Thyroid gland (tissue), 4 donors: Measurements from ENCODE around the gene MAGI1. TPM values are rescaled to one million over a fixed set of nuclear protein-coding genes. Genes with fewer than 3 reads are reported as not detected.

Experiments
- DNase-seq, 2 donors: peaks; one replicate each; pipeline ENCODE4 v3.0.0-alpha.2; 2019
- H3K27ac ChIP-seq, 3 donors: fragments of 200-600 bp; sonication (generic); 1 replicate in 2 of 3; 2 replicates in 1 of 3; pipeline ENCODE4 v1.5.1; 2016 to 2019; ENCODE audit warnings: mild to moderate bottlenecking in 1 of 3, moderate library complexity in 1 of 3
- H3K27me3 ChIP-seq: fragments of 200-600 bp; sonication (generic); one replicate; pipeline ENCODE4 v1.5.1; 2019
- H3K36me3 ChIP-seq, 2 donors: fragments of 200-600 bp; sonication (generic); one replicate each; pipeline ENCODE4 v1.5.1; 2016 to 2019
- H3K4me1 ChIP-seq, 2 donors: fragments of 200-600 bp; sonication (generic); one replicate each; pipeline ENCODE4 v1.5.1; 2017 to 2019
- H3K4me3 ChIP-seq, 3 donors: fragments of 200-600 bp; sonication (generic); replicated peaks in 1 of 3; 1 replicate in 2 of 3; 2 replicates in 1 of 3; pipeline ENCODE4 v1.5.1; 2016; ENCODE audit warnings: mild to moderate bottlenecking in 1 of 3
- H3K9me3 ChIP-seq: fragments of 200-600 bp; sonication (generic); one replicate; pipeline ENCODE4 v1.5.1; 2017
- POLR2A ChIP-seq, 2 donors: fragments of 450-650 bp; IDR thresholded peaks; one replicate each; pipeline ENCODE4 v1.6.1; 2017; ENCODE audit warnings: antibody characterized with exemption in 2 of 2, mild to moderate bottlenecking in 2 of 2, moderate library complexity in 1 of 2
- WGBS, 2 donors: methylation state at CpG; one replicate each; pipeline ENCODE4 v1.1.5; 2017; 5-methylcytosine and 5-hydroxymethylcytosine counted together
- intact Hi-C: fragments of 100-400 bp; cut with DNase I; formaldehyde crosslinking; loops from one replicate; pipeline ENCODE4 v1.15.1; 2023
- total RNA-seq, 4 donors: library from RNA; depleted of rRNA; stranded (reverse); fragments of >200 nt; gene quantifications; one replicate each; pipeline ENCODE4 v1.2.3, GENCODE V29; 2016
- TF ChIP-seq, protein P1 (sequence below), 6 experiments: fragments of 200-600 bp in 3 of 6; fragments of 450-650 bp in 3 of 6; sonication (generic) in 3 of 6; IDR thresholded peaks; one replicate each; pipeline ENCODE4 v1.5.1; 2016 to 2019; ENCODE audit warnings: antibody characterized with exemption in 6 of 6, mild to moderate bottlenecking in 2 of 6, inconsistent platforms in 1 of 6, moderate library complexity in 1 of 6

The MAGI1 gene
- total RNA-seq, 4 donors from 2014 or later, result 60.5 to 123 (median 87.5) TPM

DNA sequence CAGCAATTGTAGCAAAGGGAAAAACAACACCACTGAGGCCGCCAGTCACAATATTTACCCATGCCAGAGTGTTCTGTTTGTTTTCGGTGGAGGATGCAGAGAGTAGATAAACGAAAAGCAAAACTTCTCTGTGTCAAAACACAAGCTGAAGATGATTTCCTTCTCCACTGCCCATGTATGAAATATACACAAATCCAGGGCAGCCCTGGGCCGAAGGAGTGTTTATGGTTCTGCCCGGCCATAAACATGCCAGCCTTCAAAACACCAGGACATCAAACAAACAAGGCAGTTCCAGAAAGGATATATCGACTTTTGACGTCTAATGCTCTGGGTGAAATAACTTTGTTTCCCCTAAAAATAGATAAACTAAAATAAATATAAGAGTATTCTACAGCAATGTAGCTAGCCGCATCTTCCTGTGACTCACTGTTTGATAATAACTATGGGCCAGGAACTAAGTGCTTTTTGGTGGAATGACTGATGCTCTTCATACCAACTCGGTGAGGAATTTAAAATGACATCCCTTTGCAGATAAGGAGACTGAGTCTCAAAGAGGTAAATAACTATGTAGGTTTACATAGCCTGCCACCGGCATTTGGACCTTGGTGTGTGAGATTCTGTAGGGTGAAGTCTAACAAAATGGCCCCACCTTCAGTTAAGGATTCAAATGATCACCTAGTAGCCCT is 82.8 kb downstream of the MAGI1 start:
- H3K9me3 ChIP-seq, result no peaks in the 10 kb centered on the region
- peaks cover 33 to 35% of the 10 kb centered on the region in 2 donors for H3K4me1 ChIP-seq
- 84 to 85% methylated on average over 10 of the region's 10 CpGs for WGBS, 2 donors
- no peak for TF ChIP-seq POLR2A (IDR thresholded peaks at IDR 0.05)
- TF ChIP-seq, protein P1, sequence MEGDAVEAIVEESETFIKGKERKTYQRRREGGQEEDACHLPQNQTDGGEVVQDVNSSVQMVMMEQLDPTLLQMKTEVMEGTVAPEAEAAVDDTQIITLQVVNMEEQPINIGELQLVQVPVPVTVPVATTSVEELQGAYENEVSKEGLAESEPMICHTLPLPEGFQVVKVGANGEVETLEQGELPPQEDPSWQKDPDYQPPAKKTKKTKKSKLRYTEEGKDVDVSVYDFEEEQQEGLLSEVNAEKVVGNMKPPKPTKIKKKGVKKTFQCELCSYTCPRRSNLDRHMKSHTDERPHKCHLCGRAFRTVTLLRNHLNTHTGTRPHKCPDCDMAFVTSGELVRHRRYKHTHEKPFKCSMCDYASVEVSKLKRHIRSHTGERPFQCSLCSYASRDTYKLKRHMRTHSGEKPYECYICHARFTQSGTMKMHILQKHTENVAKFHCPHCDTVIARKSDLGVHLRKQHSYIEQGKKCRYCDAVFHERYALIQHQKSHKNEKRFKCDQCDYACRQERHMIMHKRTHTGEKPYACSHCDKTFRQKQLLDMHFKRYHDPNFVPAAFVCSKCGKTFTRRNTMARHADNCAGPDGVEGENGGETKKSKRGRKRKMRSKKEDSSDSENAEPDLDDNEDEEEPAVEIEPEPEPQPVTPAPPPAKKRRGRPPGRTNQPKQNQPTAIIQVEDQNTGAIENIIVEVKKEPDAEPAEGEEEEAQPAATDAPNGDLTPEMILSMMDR (IDR thresholded peaks at IDR 0.05), result no peak
- no peak overlapping the region for H3K4me3 ChIP-seq
- intact Hi-C loops, result loop anchor here (10.0 kb wide), 1 partner anchor 79 kb away; the partner anchor contains the start of gene MAGI1
- no peaks in the 10 kb centered on the region for H3K27me3 ChIP-seq
- H3K36me3 ChIP-seq, result no peaks in the 10 kb centered on the region
- no peak overlapping the region for H3K27ac ChIP-seq
- no peak for DNase-seq

DNA sequence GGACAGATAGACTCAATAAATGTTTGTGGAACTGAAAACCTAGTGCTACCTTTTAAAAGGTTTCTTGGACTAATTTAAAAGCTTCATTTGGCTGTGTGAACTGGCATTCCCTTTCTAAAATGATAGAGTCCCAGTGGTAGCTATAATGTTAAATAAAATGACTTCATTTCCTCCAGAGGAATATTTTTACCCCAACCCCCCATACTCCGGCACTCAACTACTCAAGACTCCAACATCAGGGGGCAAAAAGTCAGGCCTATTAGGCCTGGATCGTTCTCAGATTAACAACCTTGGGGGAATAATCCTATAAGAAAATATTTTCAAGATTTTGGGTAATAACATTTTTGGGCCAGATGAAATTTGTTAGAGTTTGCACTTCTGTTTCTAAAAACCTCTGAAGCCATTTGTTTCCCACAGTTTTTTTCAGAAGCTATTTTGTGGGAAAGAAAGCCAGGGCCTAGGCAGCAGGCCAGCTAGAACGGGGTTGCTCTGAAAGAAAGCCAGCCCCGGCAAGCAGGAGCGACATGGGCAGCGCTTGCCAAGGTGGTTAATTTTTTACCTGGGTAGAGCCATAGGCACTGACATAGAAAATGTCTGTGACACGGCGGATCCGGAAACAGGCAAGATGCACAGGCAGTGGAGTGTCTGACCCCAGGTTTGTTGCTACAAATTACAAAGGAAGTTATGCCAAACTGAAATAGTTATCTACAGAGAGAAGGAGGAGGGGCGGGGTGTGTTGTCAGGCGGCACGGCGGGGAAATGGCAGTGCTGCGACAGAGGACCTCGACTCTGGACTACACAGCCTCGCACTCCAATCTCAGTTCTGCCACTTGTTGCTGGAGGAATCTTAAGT is 84.6 kb downstream of the MAGI1 start:
- Histone ChIP-seq H3K36me3 (no peaks in the 10 kb centered on the region), H3K27me3 (no peaks in the 10 kb centered on the region), H3K9me3 (no peaks in the 10 kb centered on the region), H3K27ac (peak overlapping the region; percentile 95 to 98 (median 97)), H3K4me1 (peaks cover 47 to 51% of the 10 kb centered on the region in 2 donors), H3K4me3 (no peak overlapping the region)
- WGBS, 2 donors, result 19 to 21% methylated on average over 16 of the region's 16 CpGs
- TF ChIP-seq, protein P1 (IDR thresholded peaks at IDR 0.05), result no peak
- TF ChIP-seq POLR2A (IDR thresholded peaks at IDR 0.05), result peak in 1 of 2 donors; percentile 32
- intact Hi-C loops, result loop anchor here (10.0 kb wide), 1 partner anchor 81 kb away; the partner anchor contains the start of gene MAGI1
- DNase-seq, result peak; percentile 76 to 81

DNA sequence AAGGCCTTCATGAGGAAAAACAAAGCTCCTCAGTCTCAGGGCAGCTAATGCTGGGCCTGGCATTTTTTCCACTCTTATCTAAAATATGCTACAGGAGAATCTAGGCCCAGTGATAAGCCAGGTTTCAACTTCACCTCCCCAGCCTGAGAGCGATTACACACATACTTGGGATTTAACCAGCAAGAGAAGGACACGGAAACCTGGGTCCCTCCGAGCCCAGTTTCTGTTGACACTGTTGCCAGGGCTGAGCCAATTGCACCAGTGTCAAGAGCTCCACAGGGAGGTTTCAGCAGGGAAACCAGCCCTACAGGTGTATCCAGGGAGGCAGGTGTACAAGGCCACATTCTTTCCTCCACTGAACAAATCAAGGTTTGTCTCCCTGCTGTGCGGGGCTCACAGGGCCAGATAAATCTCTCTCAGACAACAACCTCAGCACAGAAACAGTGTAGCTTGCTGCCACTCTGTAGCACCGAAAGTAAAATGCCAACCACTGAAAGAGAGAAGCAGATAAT is 85.4 kb downstream of the MAGI1 start:
- intact Hi-C loops, result loop anchor here (10.0 kb wide), 1 partner anchor 81 kb away; the partner anchor contains the start of gene MAGI1
- H3K27me3 ChIP-seq, result no peaks in the 10 kb centered on the region
- H3K4me3 ChIP-seq, result no peak overlapping the region
- WGBS, 2 donors, result 28 to 40% methylated on average over 5 of the region's 5 CpGs
- peak in 1 of 2 donors; percentile 75 for TF ChIP-seq POLR2A (IDR thresholded peaks at IDR 0.05)
- TF ChIP-seq, protein P1 (IDR thresholded peaks at IDR 0.05), result peak in 1 of 6 experiments; percentile 15
- H3K27ac ChIP-seq, result peak overlapping the region; percentile 95 to 98 (median 97)
- H3K4me1 ChIP-seq, result peaks cover 55 to 56% of the 10 kb centered on the region in 2 donors
- no peaks in the 10 kb centered on the region for H3K36me3 ChIP-seq
- DNase-seq, result peak; percentile 94 to 96
- H3K9me3 ChIP-seq, result no peaks in the 10 kb centered on the region

DNA sequence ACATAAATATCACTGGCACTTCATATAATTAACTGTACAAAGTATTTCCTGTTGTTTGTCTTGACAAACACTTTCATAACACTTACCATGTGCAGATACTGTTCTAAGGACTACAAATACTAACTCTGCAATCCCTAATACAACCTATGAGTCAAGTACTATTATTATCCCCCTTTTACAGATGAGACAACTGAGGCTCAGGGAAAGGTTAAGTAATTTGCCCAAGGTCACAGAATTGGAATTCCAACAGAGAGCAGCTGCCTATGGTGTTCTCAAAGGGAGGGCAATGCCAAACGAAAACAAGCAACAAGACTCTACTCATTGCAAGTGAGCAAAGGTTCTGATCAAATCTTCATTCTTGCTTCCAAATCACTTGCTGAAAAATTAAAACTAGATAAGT is 85.9 kb downstream of the MAGI1 start:
- WGBS, 2 donors, result 83 to 84% methylated on average over 1 of the region's 1 CpG
- TF ChIP-seq, protein P1 (IDR thresholded peaks at IDR 0.05), result no peak
- no peak for TF ChIP-seq POLR2A (IDR thresholded peaks at IDR 0.05)
- Histone ChIP-seq H3K9me3 (no peaks in the 10 kb centered on the region), H3K36me3 (no peaks in the 10 kb centered on the region), H3K27me3 (no peaks in the 10 kb centered on the region), H3K4me1 (peaks cover 56 to 59% of the 10 kb centered on the region in 2 donors), H3K27ac (peak overlapping the region; percentile 88 to 98 (median 95)), H3K4me3 (no peak overlapping the region)
- intact Hi-C loops, result loop anchor here (10.0 kb wide), 1 partner anchor 82 kb away; the partner anchor contains the start of gene MAGI1
- no peak for DNase-seq
